Renal cortex interstitium (tissue), 11 donors: ENCODE results near the gene ING4. TPM values are rescaled to one million over a fixed set of nuclear protein-coding genes. Genes with fewer than 3 reads are reported as not detected.

Source experiments
- DNase-seq, 11 donors: peaks; one replicate each; pipeline ENCODE4 v3.0.0-alpha.2; 2013; ENCODE audit warnings: low read depth in 9 of 11, low spot score in 4 of 11; ENCODE audit errors: extremely low read depth in 1 of 11
- polyA plus RNA-seq, 3 donors: library from polyadenylated mRNA; unstranded; fragments of 120-200 nt; gene quantifications; one replicate each; pipeline ENCODE4 v1.2.1, GENCODE V29; 2013; ENCODE audit not compliant: insufficient read length in 3 of 3

ING4 gene
- polyA plus RNA-seq, 3 donors: 111 to 118 (median 112) TPM

GRCh38 chr12:6650832-6651231 lies 12.1 kb downstream of the ING4 start:
- DNase-seq: no peak

- DNase-seq: peak in 8 of 11 donors; percentile 30 to 69 (median 56)
Measured at GRCh38 chr12:6647083-6647604, 15.8 kb downstream of the ING4 start, which contains the start of gene ACRBP. Gene ACRBP, minus strand, starts transcription at chr12:6647432. Its CDS starts 66 bp downstream, at chr12:6647366.

GRCh38 chr12:6646276-6647082 lies 16.4 kb downstream of the ING4 start:
- DNase-seq: no peak

- peak in 1 of 11 donors; percentile 26 for DNase-seq
Measured at GRCh38 chr12:6644903-6645302, 18.0 kb downstream of the ING4 start.

GRCh38 chr12:6644257-6644596 lies 18.7 kb downstream of the ING4 start:
- no peak for DNase-seq

GRCh38 chr12:6643569-6644256 lies 19.2 kb downstream of the ING4 start:
- no peak for DNase-seq

- no peak for DNase-seq
Measured at GRCh38 chr12:6641131-6641530, 21.8 kb downstream of the ING4 start.

GRCh38 chr12:6640497-6640896 lies 22.4 kb downstream of the ING4 start:
- no peak for DNase-seq

- DNase-seq: no peak
Measured at GRCh38 chr12:6639151-6639801, 23.6 kb downstream of the ING4 start.

- DNase-seq: no peak
Measured at GRCh38 chr12:6638305-6638704, 24.6 kb downstream of the ING4 start.

- no peak for DNase-seq
Measured at GRCh38 chr12:6635856-6636531, 26.9 kb downstream of the ING4 start, which contains the start of gene LPAR5. Gene LPAR5, minus strand, starts transcription at chr12:6635959. Its CDS starts 14,711 bp downstream, at chr12:6621248.

GRCh38 chr12:6635375-6635855 lies 27.5 kb downstream of the ING4 start:
- no peak for DNase-seq

GRCh38 chr12:6632026-6632983 lies 30.6 kb downstream of the ING4 start:
- DNase-seq: no peak

- no peak for DNase-seq
Measured at GRCh38 chr12:6631549-6631961, 31.4 kb downstream of the ING4 start.

GRCh38 chr12:6630736-6631135 lies 32.2 kb downstream of the ING4 start:
- no peak for DNase-seq

- DNase-seq: no peak
Measured at GRCh38 chr12:6627616-6628015, 35.3 kb downstream of the ING4 start.

GRCh38 chr12:6626654-6627283 lies 36.1 kb downstream of the ING4 start:
- no peak for DNase-seq
